Activated CD4-positive, alpha-beta T cell treated with anti-CD3 and anti-CD28 coated beads, Interleukin-2, amount 10 ng/mL, durations not matched to agents 7 days and 5 days (primary cell): ENCODE measurements around the gene DDX23. TPM values are rescaled to one million over a fixed set of nuclear protein-coding genes. Genes with fewer than 3 reads are reported as not detected.
"Not testable (repeated sequence)": the region's sequence is repeated elsewhere in the genome, so short reads cannot be mapped to it uniquely, and the experiment has no call there.

Experiments used
- CTCF ChIA-PET: fragments of 350-600 bp; sonication (Branson Sonifier 250); formaldehyde crosslinking; loops from one replicate; lab custom pipeline; 2021; ENCODE audit warnings: antibody characterized with exemption; lab: Charles Lee
- POLR2A ChIA-PET: fragments of 350-600 bp; sonication (Branson Sonifier 250); formaldehyde crosslinking; loops from one replicate; lab custom pipeline; 2021; ENCODE audit warnings: antibody characterized with exemption; lab: Charles Lee
- DNase-seq: peaks from one replicate; pipeline ENCODE4 v3.0.0-alpha.2; 2020
- H3K27ac Mint-ChIP-seq: one replicate; pipeline ENCODE4 v1.8.0; 2021; ENCODE audit warnings: mild to moderate bottlenecking, moderate library complexity, mixed read lengths
- H3K27me3 Mint-ChIP-seq: one replicate; pipeline ENCODE4 v1.8.0; 2021; ENCODE audit warnings: mixed read lengths
- H3K36me3 Mint-ChIP-seq: one replicate; pipeline ENCODE4 v1.8.0; 2021; ENCODE audit warnings: low read depth, mixed read lengths
- H3K4me1 Mint-ChIP-seq: one replicate; pipeline ENCODE4 v1.8.0; 2021; ENCODE audit warnings: mixed read lengths
- H3K4me3 Mint-ChIP-seq: one replicate; pipeline ENCODE4 v1.8.0; 2021; ENCODE audit warnings: mild to moderate bottlenecking, moderate library complexity, mixed read lengths
- H3K9me3 Mint-ChIP-seq: one replicate; pipeline ENCODE4 v1.8.0; 2021; ENCODE audit warnings: mixed read lengths
- total RNA-seq, 2 experiments: library from RNA; stranded (reverse); gene quantifications; one replicate each; pipeline ENCODE4 v1.2.3, GENCODE V29; 2021

Gene DDX23
- total RNA-seq, 2 experiments from 2014 or later, result 143 to 144 TPM

DNA sequence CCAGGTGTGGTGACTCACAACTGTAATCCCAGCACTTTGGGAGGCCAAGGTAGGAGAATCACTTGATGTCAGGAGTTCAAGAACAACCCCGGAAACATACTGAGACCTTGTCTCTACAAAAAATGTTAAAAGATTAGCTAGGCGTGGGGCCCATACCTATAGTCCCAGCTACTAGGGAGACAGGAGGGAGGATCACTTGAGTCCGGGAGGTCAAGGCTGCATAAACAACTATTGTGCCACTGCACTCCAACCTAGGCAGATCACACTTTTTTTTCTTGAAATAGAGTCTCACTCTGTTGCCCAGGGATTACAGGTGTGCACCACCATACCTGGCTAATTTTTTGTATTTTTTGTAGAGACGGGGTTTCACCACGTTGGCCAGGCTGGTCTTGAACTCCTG is 7.6 kb upstream of the DDX23 start:
- CTCF ChIA-PET, result interaction anchor here (0.6 to 1.3 kb wide), 4 partner anchors 8 to 110 kb away, joined by 3 to 5 read pairs (median 4); no protein-coding TSS in a partner anchor
- DNase-seq, result no peak
- Mint-ChIP-seq H3K27ac (no peak overlapping the region), H3K36me3 (no peaks in the 10 kb centered on the region), H3K27me3 (peaks cover 20% of the 10 kb centered on the region), H3K4me1 (peaks cover 10% of the 10 kb centered on the region), H3K9me3 (no peaks in the 10 kb centered on the region), H3K4me3 (no peak overlapping the region)
- POLR2A ChIA-PET, result no interaction called here

DNA sequence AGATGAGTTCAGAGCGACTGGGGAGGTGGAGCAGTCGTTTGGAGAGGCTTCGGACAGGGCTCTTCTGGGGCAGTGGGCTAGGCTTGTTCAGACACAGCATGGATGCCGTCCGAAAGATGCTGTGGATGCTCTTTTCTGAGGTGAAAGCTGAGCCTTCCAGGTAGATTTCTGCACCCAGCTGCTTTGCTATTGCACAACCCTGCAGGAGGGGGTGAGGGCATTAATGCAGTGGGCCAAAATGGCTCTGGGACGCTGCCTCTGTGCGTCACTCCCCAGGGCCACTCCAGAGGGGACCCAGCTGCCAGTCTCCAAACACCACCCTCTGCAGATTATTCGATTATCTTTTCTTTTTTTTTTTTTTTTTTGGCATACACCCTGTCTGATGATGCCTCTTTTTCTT is 6.1 kb upstream of the DDX23 start:
- Mint-ChIP-seq H3K4me1 (peaks cover 6% of the 10 kb centered on the region), H3K4me3 (no peak overlapping the region), H3K36me3 (no peaks in the 10 kb centered on the region), H3K27ac (no peak overlapping the region), H3K27me3 (peaks cover 4% of the 10 kb centered on the region), H3K9me3 (no peaks in the 10 kb centered on the region)
- POLR2A ChIA-PET, result no interaction called here
- no peak for DNase-seq
- CTCF ChIA-PET, result interaction anchor here (0.8 kb wide), 1 partner anchor 139 kb away, joined by 3 read pairs; no protein-coding TSS in a partner anchor

DNA sequence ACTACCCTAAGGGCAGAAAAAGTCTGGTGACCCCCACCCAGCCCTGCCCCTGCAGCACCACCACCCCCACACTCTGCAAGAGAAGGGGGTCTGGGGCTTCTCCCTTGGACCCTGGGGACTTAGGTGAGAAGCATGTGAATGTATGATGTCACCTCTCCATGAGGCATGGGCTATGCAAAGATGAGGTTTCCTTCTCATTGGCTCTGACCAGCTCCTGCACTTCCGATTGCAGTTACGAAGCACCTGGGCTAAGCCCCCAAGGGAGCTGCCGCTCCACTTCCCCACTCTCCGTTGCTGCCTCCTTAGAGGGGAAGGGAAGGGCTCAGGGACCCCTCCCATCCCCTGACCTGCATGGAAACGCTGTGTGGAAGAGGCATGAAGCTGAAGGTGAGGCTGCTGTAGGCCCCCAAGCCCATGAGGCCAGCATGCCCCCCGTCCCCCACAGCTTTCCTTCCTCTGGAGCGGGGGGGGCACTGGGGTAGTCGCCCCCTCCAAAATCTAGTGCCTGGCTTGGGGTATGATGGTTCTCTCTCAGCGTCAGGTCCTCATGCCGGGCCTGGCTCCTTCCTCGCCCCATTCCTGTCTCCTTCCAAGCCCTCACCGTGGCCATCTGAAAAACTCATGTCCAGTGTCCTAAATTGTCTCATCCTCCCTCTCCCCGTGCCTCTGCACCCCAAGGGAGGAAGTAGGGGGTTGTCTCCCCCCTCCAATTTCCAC is 5.5 kb upstream of the DDX23 start:
- H3K27ac Mint-ChIP-seq, result no peak overlapping the region
- ChIA-PET CTCF (interaction anchor here (0.6 to 2.2 kb wide), 2 partner anchors 17 to 131 kb away, joined by 3 to 9 read pairs; no protein-coding TSS in a partner anchor), POLR2A (no interaction called here)
- H3K4me3 Mint-ChIP-seq, result no peak overlapping the region
- H3K9me3 Mint-ChIP-seq, result no peaks in the 10 kb centered on the region
- no peaks in the 10 kb centered on the region for H3K36me3 Mint-ChIP-seq
- H3K4me1 Mint-ChIP-seq, result peaks cover 11% of the 10 kb centered on the region
- peaks cover 1% of the 10 kb centered on the region for H3K27me3 Mint-ChIP-seq
- no peak for DNase-seq

DNA sequence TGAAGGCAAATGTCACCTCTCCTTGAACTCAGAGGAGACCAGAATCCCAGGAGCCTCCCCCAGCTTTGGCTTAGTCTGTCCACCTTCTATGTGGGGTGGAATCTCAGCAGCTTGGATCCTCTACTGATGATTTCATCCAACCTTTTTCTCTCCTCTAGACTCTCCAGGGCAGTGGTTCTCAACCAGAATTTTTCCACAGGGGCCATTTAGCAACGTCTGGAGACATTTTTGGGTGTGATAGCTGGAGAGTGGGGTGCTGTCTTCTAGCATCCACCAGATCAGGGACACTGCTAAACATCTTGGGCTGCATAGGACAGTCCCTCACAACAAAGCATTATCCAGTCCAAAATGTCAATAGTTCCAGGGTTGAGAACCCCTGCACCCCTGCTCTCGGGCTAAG is 4.4 kb upstream of the DDX23 start:
- H3K27me3 Mint-ChIP-seq, result no peaks in the 10 kb centered on the region
- ChIA-PET CTCF (interaction anchor here (0.7 to 2.2 kb wide), 5 partner anchors 9 to 132 kb away, joined by 3 to 9 read pairs (median 3); partner anchors contain the start of gene RND1), POLR2A (no interaction called here)
- H3K9me3 Mint-ChIP-seq, result no peaks in the 10 kb centered on the region
- H3K36me3 Mint-ChIP-seq, result peaks cover 2% of the 10 kb centered on the region
- DNase-seq, result no peak
- peaks cover 12% of the 10 kb centered on the region for H3K4me1 Mint-ChIP-seq
- H3K4me3 Mint-ChIP-seq, result no peak overlapping the region
- no peak overlapping the region for H3K27ac Mint-ChIP-seq

DNA sequence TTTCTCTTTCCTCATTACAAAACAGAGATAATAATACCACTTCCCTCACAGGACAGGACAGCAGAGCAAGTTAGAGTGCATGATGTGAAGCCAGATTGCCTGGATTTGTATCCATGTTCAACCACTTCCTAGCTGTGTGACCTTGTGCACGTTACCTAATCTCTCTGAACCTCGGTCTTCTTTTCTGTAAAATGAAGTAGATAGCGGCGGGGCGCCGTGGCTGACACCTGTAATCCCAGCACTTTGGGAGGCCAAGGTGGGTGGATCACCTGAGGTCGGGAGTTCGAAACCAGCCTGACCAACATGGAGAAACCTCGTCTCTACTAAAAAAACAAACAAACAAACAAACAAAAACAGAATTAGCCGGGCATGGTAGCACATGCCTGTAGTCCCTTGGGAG is 3.0 kb upstream of the DDX23 start:
- POLR2A ChIA-PET, H3K4me3 Mint-ChIP-seq, H3K27me3 Mint-ChIP-seq, DNase-seq, H3K27ac Mint-ChIP-seq, H3K9me3 Mint-ChIP-seq: not testable (repeated sequence)
- CTCF ChIA-PET, result interaction anchor here (4.3 to 5.4 kb wide), 2 partner anchors 10 to 39 kb away, joined by 27 to 63 read pairs; partner anchors contain the start of genes CACNB3 and RND1
- peaks cover 24% of the 10 kb centered on the region for H3K4me1 Mint-ChIP-seq
- H3K36me3 Mint-ChIP-seq, result peaks cover 13% of the 10 kb centered on the region

DNA sequence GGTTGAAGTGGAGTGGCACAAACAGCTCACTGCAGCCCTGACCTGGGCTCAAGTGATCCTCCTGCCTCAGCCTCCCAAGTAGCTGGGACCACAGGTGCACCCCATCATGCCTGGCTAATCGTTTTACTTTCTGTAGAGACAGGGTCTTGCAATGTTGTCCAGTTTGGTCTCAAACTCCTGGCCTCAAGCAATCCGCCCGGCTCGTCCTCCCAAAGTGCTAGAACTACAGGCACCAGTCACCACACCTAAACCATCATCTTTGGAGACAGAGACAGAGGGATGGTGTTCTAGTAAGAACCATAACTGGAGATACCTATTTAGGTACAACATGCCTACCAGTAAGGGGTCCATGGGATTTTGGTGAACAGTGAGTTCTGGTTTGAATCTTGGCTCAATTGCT is 2.5 kb upstream of the DDX23 start:
- DNase-seq, result no peak
- Mint-ChIP-seq H3K27me3 (no peaks in the 10 kb centered on the region), H3K4me3 (no peak overlapping the region), H3K9me3 (no peaks in the 10 kb centered on the region), H3K27ac (no peak overlapping the region), H3K36me3 (peaks cover 17% of the 10 kb centered on the region), H3K4me1 (peaks cover 28% of the 10 kb centered on the region)
- ChIA-PET POLR2A (no interaction called here), CTCF (interaction anchor here (4.3 to 5.4 kb wide), 2 partner anchors 11 to 38 kb away, joined by 27 to 63 read pairs; partner anchors contain the start of genes CACNB3 and RND1)

DNA sequence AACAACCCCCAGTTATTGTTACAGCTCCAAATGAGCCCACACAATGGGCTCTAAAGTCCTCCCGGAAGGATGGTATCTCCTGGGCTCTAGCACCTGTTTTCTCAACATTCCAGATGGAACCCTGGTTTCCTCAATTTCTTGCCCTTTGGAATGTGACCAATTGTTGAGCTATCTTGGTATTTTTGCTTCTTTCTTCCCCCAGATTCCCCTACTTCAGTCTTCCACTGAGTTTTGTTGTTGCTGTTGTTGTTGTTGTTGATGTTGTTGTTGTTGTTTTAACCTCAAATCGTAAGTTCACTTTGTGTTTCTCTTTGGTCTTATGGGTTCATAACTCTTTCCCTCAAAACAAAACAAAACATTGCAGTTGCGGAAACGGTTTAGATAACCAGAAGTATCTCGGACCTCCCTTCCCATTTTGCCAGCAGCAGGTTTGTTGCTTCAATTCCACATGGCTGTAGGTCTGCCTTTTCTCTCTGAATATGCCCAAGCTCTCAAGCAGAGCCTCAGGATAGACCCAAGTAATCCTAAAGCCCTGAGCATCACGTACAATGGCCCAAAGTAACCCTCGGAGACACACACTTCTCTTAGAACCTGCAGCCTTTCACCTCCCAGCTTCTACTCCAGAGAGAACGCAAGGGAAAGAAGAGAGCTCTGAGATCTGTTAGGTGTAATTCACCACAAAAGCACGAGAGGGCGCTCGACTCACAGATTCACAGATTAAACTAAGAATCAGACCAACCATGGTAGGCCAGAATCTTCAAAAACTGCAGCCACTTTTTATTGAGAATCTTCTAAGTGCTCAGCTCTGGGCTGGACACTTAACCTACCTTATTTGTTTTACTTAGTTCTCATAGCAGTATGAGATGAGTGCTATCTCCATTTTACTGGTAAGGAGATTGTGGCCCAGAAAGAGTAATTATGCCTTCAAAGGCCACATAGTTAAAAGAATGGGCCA is 1.0 kb upstream of the DDX23 start:
- Mint-ChIP-seq H3K9me3 (no peaks in the 10 kb centered on the region), H3K27me3 (no peaks in the 10 kb centered on the region), H3K27ac (peak overlapping the region; percentile 95), H3K4me3 (peak overlapping the region; percentile 97), H3K4me1 (peaks cover 32% of the 10 kb centered on the region), H3K36me3 (peaks cover 20% of the 10 kb centered on the region)
- DNase-seq, result peak; percentile 95
- POLR2A ChIA-PET, result interaction anchor here (0.6 to 1.3 kb wide), 5 partner anchors 13 to 105 kb away, joined by 3 to 5 read pairs (median 3); partner anchors contain the start of genes ARF3 and RND1
- CTCF ChIA-PET, result interaction anchor here (0.6 to 5.4 kb wide), 52 partner anchors 9 to 387 kb away, joined by 3 to 63 read pairs (median 4); partner anchors contain the start of genes CACNB3, DHH, FKBP11 and PRKAG1

- CTCF ChIA-PET, H3K27me3 Mint-ChIP-seq, H3K4me3 Mint-ChIP-seq, POLR2A ChIA-PET, H3K9me3 Mint-ChIP-seq, H3K4me1 Mint-ChIP-seq, DNase-seq, H3K27ac Mint-ChIP-seq: not testable (repeated sequence)
- peaks cover 45% of the 10 kb centered on the region for H3K36me3 Mint-ChIP-seq
Observed at GRCh38 chr12:48842021-48842420, 9.9 kb downstream of the DDX23 start.

DNA sequence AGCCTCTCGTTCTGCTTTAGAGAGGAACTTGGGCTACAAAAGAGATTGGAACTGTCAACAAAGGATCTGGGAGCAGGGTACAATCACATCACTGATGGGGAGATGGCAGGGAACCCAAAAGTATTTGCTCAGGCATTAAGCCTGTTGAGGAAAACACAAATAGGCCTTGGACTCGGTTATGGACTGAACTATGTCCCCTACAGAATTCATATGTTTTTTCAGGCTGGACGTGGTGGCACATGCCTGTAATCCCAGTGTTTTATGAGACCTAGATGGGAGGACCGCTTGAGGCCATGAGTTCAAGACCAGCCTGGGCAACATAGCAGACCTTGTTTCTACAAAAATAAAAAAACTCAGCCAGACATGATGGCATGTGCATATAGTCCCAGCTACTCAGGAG is 13.9 kb downstream of the DDX23 start:
- Mint-ChIP-seq H3K27ac (no peak overlapping the region), H3K27me3 (no peaks in the 10 kb centered on the region), H3K36me3 (peaks cover 52% of the 10 kb centered on the region), H3K4me3 (no peak overlapping the region), H3K9me3 (no peaks in the 10 kb centered on the region), H3K4me1 (no peaks in the 10 kb centered on the region)
- ChIA-PET CTCF (interaction anchor here (1.1 kb wide), 1 partner anchor 23 kb away, joined by 3 read pairs; no protein-coding TSS in a partner anchor), POLR2A (no interaction called here)
- DNase-seq, result no peak

DNA sequence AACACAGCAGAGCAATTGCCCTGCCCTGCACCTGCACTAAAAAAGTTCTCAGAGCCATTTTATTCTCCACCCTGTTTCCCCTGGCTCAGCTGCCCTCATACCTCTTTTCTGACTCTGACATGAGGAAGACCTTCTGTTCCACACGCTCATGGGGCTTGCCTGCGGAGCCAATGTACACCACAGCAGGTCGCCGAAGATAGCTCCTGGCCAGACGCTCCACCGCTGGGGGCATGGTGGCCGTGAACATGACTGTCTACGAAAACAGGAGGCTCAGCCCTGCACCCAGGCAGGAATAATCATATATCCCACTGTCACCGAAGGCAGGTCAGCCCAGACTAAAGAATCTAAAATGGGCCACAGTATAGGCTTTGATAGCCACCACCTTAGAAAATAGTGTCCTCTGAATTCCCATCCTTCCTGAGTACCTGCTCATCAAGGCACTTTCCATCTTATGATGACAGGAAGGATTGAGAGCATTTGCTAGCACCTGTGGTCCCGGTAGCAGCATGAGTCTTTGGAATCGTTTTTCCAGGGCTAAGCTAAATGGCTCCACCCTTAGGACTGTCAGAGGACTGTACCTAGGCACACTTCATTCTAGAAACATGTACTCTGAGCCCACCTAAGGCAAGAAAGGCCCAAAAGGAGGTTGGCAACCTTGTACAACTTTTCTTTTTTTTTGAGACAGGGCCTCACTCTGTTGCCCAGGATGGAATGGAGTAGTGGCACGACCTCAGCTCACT is 19.5 kb downstream of the DDX23 start:
- Mint-ChIP-seq H3K4me3 (no peak overlapping the region), H3K36me3 (peaks cover 66% of the 10 kb centered on the region), H3K4me1 (no peaks in the 10 kb centered on the region), H3K9me3 (no peaks in the 10 kb centered on the region), H3K27ac (no peak overlapping the region), H3K27me3 (no peaks in the 10 kb centered on the region)
- DNase-seq, result no peak
- POLR2A ChIA-PET, result no interaction called here
- CTCF ChIA-PET, result interaction anchor here (1.0 to 1.4 kb wide), 3 partner anchors 17 to 21 kb away, joined by 3 to 4 read pairs (median 4); no protein-coding TSS in a partner anchor

GRCh38 chr12:48831257-48831656 is 20.7 kb downstream of the DDX23 start:
- Mint-ChIP-seq H3K27me3 (no peaks in the 10 kb centered on the region), H3K4me3 (no peak overlapping the region), H3K36me3 (peaks cover 53% of the 10 kb centered on the region), H3K4me1 (no peaks in the 10 kb centered on the region), H3K27ac (no peak overlapping the region), H3K9me3 (no peaks in the 10 kb centered on the region)
- no peak for DNase-seq
- POLR2A ChIA-PET, result no interaction called here
- CTCF ChIA-PET, result interaction anchor here (0.8 to 1.3 kb wide), 3 partner anchors 10 to 19 kb away, joined by 3 to 4 read pairs (median 4); no protein-coding TSS in a partner anchor
